HG03460 (cell line): Measurements from ENCODE around the gene THBS2.

ENCODE experiments used
- ATAC-seq: cut with Tn5 transposase; IDR thresholded peaks from one replicate; pipeline ENCODE4 v1.9.1; 2021; ENCODE audit not compliant: unreplicated experiment

The THBS2 gene

GRCh38 chr6:169168706-169169105, 84.9 kb downstream of the THBS2 start:
- no peak for ATAC-seq

GRCh38 chr6:169168302-169168630, 85.4 kb downstream of the THBS2 start:
- ATAC-seq = no peak

DNA sequence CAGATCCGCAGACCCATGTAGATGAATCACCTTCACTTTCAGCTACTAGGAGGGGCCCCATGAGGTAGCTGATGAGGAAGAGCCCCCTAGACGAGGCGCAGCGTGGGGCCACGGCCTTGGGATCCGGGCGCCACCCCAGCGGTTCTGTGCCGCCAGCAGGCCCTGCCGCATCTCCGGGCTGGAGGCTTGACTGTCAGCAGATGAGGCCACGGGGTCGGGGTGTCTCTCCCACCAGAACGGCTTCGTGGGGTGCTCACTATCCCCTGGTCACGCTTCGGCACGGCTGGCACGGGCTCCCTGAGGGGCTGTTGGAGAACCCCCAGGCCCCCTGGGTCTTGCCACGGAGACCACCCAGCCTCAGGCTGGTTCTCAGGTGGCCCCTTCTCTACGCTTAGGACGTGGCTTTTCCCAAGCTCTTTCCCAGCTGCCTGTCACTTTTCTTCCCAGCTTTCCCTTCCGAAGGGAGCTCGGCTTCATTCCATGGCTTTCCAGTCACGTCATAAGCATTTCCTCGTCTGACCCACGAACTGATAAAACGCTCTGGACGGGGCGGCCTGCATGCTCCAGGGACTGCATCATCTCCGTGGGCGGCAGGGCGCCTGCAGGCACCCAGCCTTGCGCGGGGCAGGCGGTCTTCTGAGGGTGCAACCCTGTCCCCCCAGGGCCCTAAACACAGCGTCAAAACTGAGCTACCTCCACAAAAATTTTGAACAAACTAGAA, 85.9 kb downstream of the THBS2 start:
- no peak for ATAC-seq

DNA sequence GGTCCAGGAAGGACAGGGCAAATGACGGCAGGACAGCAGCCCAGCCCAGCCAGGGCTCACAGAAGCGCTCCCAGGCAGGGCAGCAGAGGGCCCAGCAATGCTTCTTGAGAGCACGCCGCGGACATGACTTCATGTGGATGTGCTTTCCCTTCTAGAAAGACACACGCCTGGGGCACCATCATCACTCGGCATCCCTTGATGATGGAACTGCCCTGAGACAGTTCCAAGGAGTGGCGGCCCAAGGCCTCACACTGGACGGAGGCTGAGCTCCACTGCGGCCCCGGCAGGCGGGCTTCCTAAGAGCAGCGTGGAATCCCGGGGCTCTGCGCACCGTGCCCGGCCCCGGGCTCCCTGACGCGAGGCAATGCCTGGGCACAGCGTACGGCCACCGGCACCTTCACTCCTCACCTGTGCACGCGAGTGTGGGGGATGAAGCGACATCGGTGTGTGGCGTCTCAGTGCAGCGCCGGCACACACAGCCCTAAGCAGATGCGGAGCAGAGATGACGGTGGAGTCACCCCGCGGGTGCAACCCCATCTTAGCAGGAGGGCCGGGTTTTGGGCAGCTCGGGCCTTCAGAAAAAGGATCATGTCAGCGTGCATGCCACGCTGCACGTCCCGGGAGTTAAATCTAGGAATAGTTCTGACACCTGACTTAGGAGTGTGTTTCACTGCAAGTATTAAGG, 86.6 kb downstream of the THBS2 start:
- ATAC-seq = no peak
